ENCODE measurements around the gene NUMA1. TPM values are rescaled to one million over a fixed set of nuclear protein-coding genes. Genes with fewer than 3 reads are reported as not detected.
A peak's percentile ranks its signal among the peaks of the same experiment; 100 is the strongest.

The NUMA1 gene
- polyA plus RNA-seq, 3 donors, result 4.1 to 91.2 (median 12.4) TPM

DNA sequence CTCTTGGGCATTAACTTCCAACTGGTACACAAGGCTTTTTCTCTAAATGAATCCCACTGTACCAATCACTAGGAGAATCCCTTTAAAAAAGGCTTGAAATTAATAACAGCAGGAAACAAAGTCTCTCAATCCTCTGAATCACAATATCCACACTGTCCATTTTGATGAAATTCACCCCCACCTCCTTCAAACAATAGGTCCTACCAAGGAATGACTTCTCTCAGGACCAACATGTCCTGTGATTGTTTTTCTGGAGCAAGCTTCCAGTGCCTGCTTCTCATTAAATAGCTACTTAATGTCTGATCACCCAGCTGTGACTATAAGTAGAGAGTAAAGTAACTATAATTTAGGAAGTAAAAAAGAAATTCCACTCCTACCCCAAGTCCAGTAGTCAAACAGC is 13.1 kb downstream of the NUMA1 start:
- Histone ChIP-seq H3K27ac (ENCODE audit: low read depth in 1 of 2, low read length in 2 of 2) (peak overlapping the region in 1 of 2 donors; percentile 96), H3K4me1 (ENCODE audit: control insufficient read depth in 1 of 2, insufficient read depth in 2 of 2, low read length in 2 of 2) (peaks cover 47 to 59% of the 10 kb centered on the region in 2 donors), H3K4me2 (replicated peaks; ENCODE audit: extremely low read depth, low read length, poor library complexity, severe bottlenecking) (no peak overlapping the region), H2AFZ (ENCODE audit: insufficient read depth, low read depth, low read length, poor library complexity, severe bottlenecking) (no peak overlapping the region), H3K9me3 (replicated peaks in 1 of 2; ENCODE audit: control insufficient read depth in 1 of 2, insufficient read depth in 1 of 2, low read length in 2 of 2) (no peaks in the 10 kb centered on the region), H3K4me3 (replicated peaks in 1 of 3; ENCODE audit: low read depth in 2 of 3, low read length in 3 of 3) (no peak overlapping the region), H3K9ac (ENCODE audit: insufficient read depth, low read length, poor library complexity, severe bottlenecking) (no peak overlapping the region), H4K20me1 (ENCODE audit: insufficient read depth, low read length) (no peaks in the 10 kb centered on the region), H3K27me3 (ENCODE audit: control insufficient read depth in 2 of 2, insufficient read depth in 2 of 2, low read length in 2 of 2) (no peaks in the 10 kb centered on the region), H3K36me3 (replicated peaks in 1 of 2; ENCODE audit: control insufficient read depth in 1 of 2, insufficient read depth in 2 of 2, low read length in 2 of 2) (peaks cover 9 to 41% of the 10 kb centered on the region in 2 donors), H3K79me2 (ENCODE audit: insufficient read depth, low read length) (peaks cover 90% of the 10 kb centered on the region)
- Mint-ChIP-seq H3K27me3 (ENCODE audit: low read depth in 3 of 3) (no peaks in the 10 kb centered on the region), H3K4me1 (peaks cover 53% of the 10 kb centered on the region), H3K4me3 (no peak overlapping the region), H3K27ac (peak overlapping the region in 4 of 7 donors; percentile 5 to 66 (median 18)), H3K36me3 (peaks cover 13 to 35% of the 10 kb centered on the region in 2 donors), H3K9me3 (no peaks in the 10 kb centered on the region)
- intact Hi-C loops (cut with micrococcal nuclease), result loop anchor here in 1 of 2 donors (5.0 kb wide), 1 partner anchor 35 kb away; no protein-coding TSS in a partner anchor
- TF ChIP-seq, protein P1, sequence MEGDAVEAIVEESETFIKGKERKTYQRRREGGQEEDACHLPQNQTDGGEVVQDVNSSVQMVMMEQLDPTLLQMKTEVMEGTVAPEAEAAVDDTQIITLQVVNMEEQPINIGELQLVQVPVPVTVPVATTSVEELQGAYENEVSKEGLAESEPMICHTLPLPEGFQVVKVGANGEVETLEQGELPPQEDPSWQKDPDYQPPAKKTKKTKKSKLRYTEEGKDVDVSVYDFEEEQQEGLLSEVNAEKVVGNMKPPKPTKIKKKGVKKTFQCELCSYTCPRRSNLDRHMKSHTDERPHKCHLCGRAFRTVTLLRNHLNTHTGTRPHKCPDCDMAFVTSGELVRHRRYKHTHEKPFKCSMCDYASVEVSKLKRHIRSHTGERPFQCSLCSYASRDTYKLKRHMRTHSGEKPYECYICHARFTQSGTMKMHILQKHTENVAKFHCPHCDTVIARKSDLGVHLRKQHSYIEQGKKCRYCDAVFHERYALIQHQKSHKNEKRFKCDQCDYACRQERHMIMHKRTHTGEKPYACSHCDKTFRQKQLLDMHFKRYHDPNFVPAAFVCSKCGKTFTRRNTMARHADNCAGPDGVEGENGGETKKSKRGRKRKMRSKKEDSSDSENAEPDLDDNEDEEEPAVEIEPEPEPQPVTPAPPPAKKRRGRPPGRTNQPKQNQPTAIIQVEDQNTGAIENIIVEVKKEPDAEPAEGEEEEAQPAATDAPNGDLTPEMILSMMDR (IDR thresholded peaks at IDR 0.05), result no peak
- no peak for DNase-seq

DNA sequence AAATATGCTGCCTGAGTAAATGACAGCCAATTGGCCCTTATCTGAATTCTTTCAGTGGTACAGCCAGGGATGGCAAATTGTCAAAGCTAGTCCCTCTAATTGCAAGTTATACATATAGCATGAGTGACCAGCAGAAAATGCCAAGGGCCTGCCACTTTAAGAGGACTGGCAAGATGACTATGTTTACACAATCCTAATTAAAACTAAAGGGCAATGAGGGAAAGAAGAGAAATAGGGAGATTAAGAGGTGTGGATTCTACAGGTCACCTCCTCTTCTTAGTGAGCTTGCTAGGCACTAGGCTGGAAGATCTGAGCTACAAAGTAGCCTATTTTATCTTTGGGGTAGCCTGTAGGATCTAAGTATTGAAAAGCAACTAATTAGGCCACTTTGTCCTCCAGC is 13.5 kb downstream of the NUMA1 start:
- H4K20me1 ChIP-seq (ENCODE audit: insufficient read depth, low read length), result no peaks in the 10 kb centered on the region
- no peak overlapping the region for H2AFZ ChIP-seq (ENCODE audit: insufficient read depth, low read depth, low read length, poor library complexity, severe bottlenecking)
- Mint-ChIP-seq H3K27ac (peak overlapping the region in 4 of 7 donors; percentile 6 to 75 (median 23)), H3K9me3 (no peaks in the 10 kb centered on the region), H3K4me3 (no peak overlapping the region), H3K4me1 (peaks cover 53% of the 10 kb centered on the region), H3K36me3 (peaks cover 17 to 38% of the 10 kb centered on the region in 2 donors), H3K27me3 (ENCODE audit: low read depth in 3 of 3) (no peaks in the 10 kb centered on the region)
- H3K79me2 ChIP-seq (ENCODE audit: insufficient read depth, low read length), result peaks cover 90% of the 10 kb centered on the region
- H3K4me3 ChIP-seq (replicated peaks in 1 of 3; ENCODE audit: low read depth in 2 of 3, low read length in 3 of 3), result no peak overlapping the region
- peaks cover 9 to 42% of the 10 kb centered on the region in 2 donors for H3K36me3 ChIP-seq (replicated peaks in 1 of 2; ENCODE audit: control insufficient read depth in 1 of 2, insufficient read depth in 2 of 2, low read length in 2 of 2)
- DNase-seq, result no peak
- H3K9ac ChIP-seq (ENCODE audit: insufficient read depth, low read length, poor library complexity, severe bottlenecking), result no peak overlapping the region
- no peaks in the 10 kb centered on the region for H3K27me3 ChIP-seq (ENCODE audit: control insufficient read depth in 2 of 2, insufficient read depth in 2 of 2, low read length in 2 of 2)
- TF ChIP-seq, protein P1 (IDR thresholded peaks at IDR 0.05), result no peak
- no peaks in the 10 kb centered on the region for H3K9me3 ChIP-seq (replicated peaks in 1 of 2; ENCODE audit: control insufficient read depth in 1 of 2, insufficient read depth in 1 of 2, low read length in 2 of 2)
- peak overlapping the region in 1 of 2 donors; percentile 96 for H3K27ac ChIP-seq (ENCODE audit: low read depth in 1 of 2, low read length in 2 of 2)
- H3K4me2 ChIP-seq (replicated peaks; ENCODE audit: extremely low read depth, low read length, poor library complexity, severe bottlenecking), result no peak overlapping the region
- peaks cover 47 to 59% of the 10 kb centered on the region in 2 donors for H3K4me1 ChIP-seq (ENCODE audit: control insufficient read depth in 1 of 2, insufficient read depth in 2 of 2, low read length in 2 of 2)
- intact Hi-C loops (cut with micrococcal nuclease), result loop anchor here in 1 of 2 donors (5.0 kb wide), 1 partner anchor 35 kb away; no protein-coding TSS in a partner anchor
